Upper lobe of left lung (tissue), 6 donors: ENCODE results near the gene CHRNB1. TPM values are rescaled to one million over a fixed set of nuclear protein-coding genes. Genes with fewer than 3 reads are reported as not detected.
"Not testable (repeated sequence)": the region's sequence is repeated elsewhere in the genome, so short reads cannot be mapped to it uniquely, and the experiment has no call there.

ENCODE experiments used
- ATAC-seq, 2 donors: fragments of 200-7000 bp; cut with Tn5 transposase; one replicate each; pipeline ENCODE4 v1.9.1; 2022; ENCODE audit warnings: mild to moderate bottlenecking in 2 of 2, moderate library complexity in 2 of 2; ENCODE audit not compliant: low FRiP score in 2 of 2
- DNase-seq, 2 donors: peaks; one replicate each; pipeline ENCODE4 v3.0.0-alpha.2; 2019 to 2020
- H3K27ac ChIP-seq, 4 donors: fragments of 200-600 bp; sonication (generic); one replicate each; pipeline ENCODE4 v1.5.1; 2016 to 2019
- H3K27me3 ChIP-seq, 4 donors: fragments of 200-600 bp; sonication (generic); one replicate each; pipeline ENCODE4 v1.5.1; 2017 to 2019
- H3K36me3 ChIP-seq, 4 donors: fragments of 200-600 bp; sonication (generic); one replicate each; pipeline ENCODE4 v1.5.1; 2016 to 2019
- H3K4me1 ChIP-seq, 4 donors: fragments of 200-600 bp; sonication (generic); one replicate each; pipeline ENCODE4 v1.5.1; 2018 to 2019
- H3K4me3 ChIP-seq, 4 donors: fragments of 200-600 bp; sonication (generic); one replicate each; pipeline ENCODE4 v1.5.1; 2017 to 2019; ENCODE audit warnings: mild to moderate bottlenecking in 2 of 4, moderate library complexity in 1 of 4
- H3K9me3 ChIP-seq, 4 donors: fragments of 200-600 bp; sonication (generic); one replicate each; pipeline ENCODE4 v1.5.1; 2018 to 2019
- CTCF ChIP-seq, 6 experiments: fragments of 450-650 bp in 4 of 6; fragments of 200-600 bp in 2 of 6; sonication (generic) in 2 of 6; IDR thresholded peaks; one replicate each; pipeline ENCODE4 v1.5.1; 2016 to 2019; ENCODE audit warnings: antibody characterized with exemption in 6 of 6
- EP300 ChIP-seq, 4 donors: sonication (generic); formaldehyde crosslinking; IDR thresholded peaks; one replicate each; pipeline ENCODE4 v1.5.1; 2017; ENCODE audit warnings: antibody characterized with exemption in 4 of 4, control low read depth in 2 of 4
- POLR2A ChIP-seq, 4 donors: fragments of 450-650 bp; IDR thresholded peaks; one replicate each; pipeline ENCODE4 v1.5.1; 2016 to 2017; ENCODE audit warnings: antibody characterized with exemption in 4 of 4, mild to moderate bottlenecking in 2 of 4
- POLR2AphosphoS5 ChIP-seq, 2 donors: sonication (generic); formaldehyde crosslinking; IDR thresholded peaks; one replicate each; pipeline ENCODE4 v1.5.1; 2017; ENCODE audit warnings: antibody characterized with exemption in 2 of 2
- WGBS, 2 donors: methylation state at CpG; one replicate each; pipeline ENCODE4 v1.1.5; 2017 to 2018; 5-methylcytosine and 5-hydroxymethylcytosine counted together
- total RNA-seq, 6 donors: library from RNA; depleted of rRNA in 4 of 6; stranded (reverse); fragments of >200 nt in 4 of 6; gene quantifications; one replicate each; pipeline versions ENCODE4 v1.1.0 to v1.2.1, GENCODE V29; 2016 to 2021
- donor health status: DM: no; HTN: no; CAD: no; lungs with moderate emphysema.
- donor health status: DM: no; HTN: yes; CAD: no; lungs with severe emphysema.

Gene CHRNB1
- total RNA-seq, 6 donors from 2014 or later = 1.9 to 11.5 (median 7.0) TPM

GRCh38 chr17:7482742-7483088, 37.9 kb downstream of the CHRNB1 start:
- H3K4me1 ChIP-seq = peaks cover 32 to 55% (median 42%) of the 10 kb centered on the region in 4 donors
- not testable (repeated sequence) for DNase-seq, H3K36me3 ChIP-seq, H3K9me3 ChIP-seq, H3K27me3 ChIP-seq, ATAC-seq
- H3K4me3 ChIP-seq = peak overlapping the region in 2 of 4 donors; percentile 59 to 68
- WGBS, 2 donors = 39 to 77% methylated on average over 3 to 6 of the region's 6 CpGs
- peak overlapping the region; percentile 98 to 100 (median 99) for H3K27ac ChIP-seq

GRCh38 chr17:7483255-7484066, 38.6 kb downstream of the CHRNB1 start:
- DNase-seq (peak; percentile 95 to 97), ATAC-seq (peak; percentile 85 to 91)
- peak in 2 of 6 experiments; percentile 10 to 11 for TF ChIP-seq CTCF (IDR thresholded peaks at IDR 0.05)
- peak in 1 of 4 donors; percentile 78 for TF ChIP-seq EP300 (IDR thresholded peaks at IDR 0.05)
- peak in 3 of 4 donors; percentile 43 to 61 (median 46) for TF ChIP-seq POLR2A (IDR thresholded peaks at IDR 0.05)
- peak in 1 of 2 donors; percentile 49 for TF ChIP-seq POLR2AphosphoS5 (IDR thresholded peaks at IDR 0.05)
- Histone ChIP-seq H3K27me3 (no peaks in the 10 kb centered on the region), H3K9me3 (no peaks in the 10 kb centered on the region), H3K4me1 (peaks cover 34 to 53% (median 41%) of the 10 kb centered on the region in 4 donors), H3K27ac (peak overlapping the region; percentile 98 to 100 (median 99)), H3K4me3 (peak overlapping the region; percentile 51 to 68 (median 57)), H3K36me3 (no peaks in the 10 kb centered on the region)
- WGBS, 2 donors = 1 to 2% methylated on average over 29 to 38 of the region's 38 CpGs

GRCh38 chr17:7484067-7484918, 39.4 kb downstream of the CHRNB1 start, which contains the start of gene POLR2A:
POLR2A (plus strand) TSS chr17:7484366.
- no peaks in the 10 kb centered on the region for H3K9me3 ChIP-seq
- H3K4me1 ChIP-seq = peaks cover 38 to 59% (median 44%) of the 10 kb centered on the region in 4 donors
- no peaks in the 10 kb centered on the region for H3K27me3 ChIP-seq
- DNase-seq (peak; percentile 98 to 99), ATAC-seq (peak; percentile 92 to 96)
- H3K4me3 ChIP-seq = peak within 1 kb of the TSS; percentile 51 to 68 (median 57)
- peak within 1 kb of the TSS; percentile 98 to 100 (median 99) for H3K27ac ChIP-seq
- no peaks in the 10 kb centered on the region for H3K36me3 ChIP-seq
- 0 to 1% methylated on average over 51 to 59 of the region's 64 CpGs for WGBS, 2 donors
- TF ChIP-seq CTCF (IDR thresholded peaks at IDR 0.05) (peak in 1 of 6 experiments; percentile 48), EP300 (IDR thresholded peaks at IDR 0.05) (peak in 1 of 4 donors; percentile 82), POLR2A (IDR thresholded peaks at IDR 0.05) (peak; percentile 98 to 100 (median 100)), POLR2AphosphoS5 (IDR thresholded peaks at IDR 0.05) (peak; percentile 100)

- ATAC-seq = no peak
- no peaks in the 10 kb centered on the region for H3K36me3 ChIP-seq
- H3K27ac ChIP-seq = peak overlapping the region; percentile 98 to 100 (median 99)
- peaks cover 41 to 60% (median 45%) of the 10 kb centered on the region in 4 donors for H3K4me1 ChIP-seq
- 0 to 1% methylated on average over 8 to 17 of the region's 19 CpGs for WGBS, 2 donors
- TF ChIP-seq POLR2AphosphoS5 (IDR thresholded peaks at IDR 0.05) (no peak), CTCF (IDR thresholded peaks at IDR 0.05) (peak in 3 of 6 experiments; percentile 18 to 33 (median 27)), EP300 (IDR thresholded peaks at IDR 0.05) (no peak)
- no peaks in the 10 kb centered on the region for H3K9me3 ChIP-seq
- no peak for DNase-seq
- H3K4me3 ChIP-seq = peak overlapping the region; percentile 42 to 68 (median 57)
- no peaks in the 10 kb centered on the region for H3K27me3 ChIP-seq
Measured at GRCh38 chr17:7484919-7485377, 40.1 kb downstream of the CHRNB1 start.

GRCh38 chr17:7486181-7486580, 41.3 kb downstream of the CHRNB1 start:
- H3K4me1 ChIP-seq = peaks cover 38 to 69% (median 41%) of the 10 kb centered on the region in 4 donors
- TF ChIP-seq EP300 (IDR thresholded peaks at IDR 0.05) (no peak), CTCF (IDR thresholded peaks at IDR 0.05) (no peak), POLR2AphosphoS5 (IDR thresholded peaks at IDR 0.05) (no peak), POLR2A (IDR thresholded peaks at IDR 0.05) (no peak)
- H3K27ac ChIP-seq = peak overlapping the region in 1 of 4 donors; percentile 98
- H3K9me3 ChIP-seq = no peaks in the 10 kb centered on the region
- DNase-seq = no peak
- 36 to 47% methylated on average over 3 of the region's 3 CpGs for WGBS, 2 donors
- H3K36me3 ChIP-seq = no peaks in the 10 kb centered on the region
- peak overlapping the region in 3 of 4 donors; percentile 55 to 68 (median 59) for H3K4me3 ChIP-seq
- H3K27me3 ChIP-seq = no peaks in the 10 kb centered on the region
- no peak for ATAC-seq
